ENCODE results near the gene NMNAT3.
"Not testable (repeated sequence)": the region's sequence is repeated elsewhere in the genome, so short reads cannot be mapped to it uniquely, and the experiment has no call there.

Gene NMNAT3

GRCh38 chr3:139586420-139587017, 91.3 kb downstream of the NMNAT3 start:
- ATAC-seq = no peak
- TF ChIP-seq ESRRG (CRISPR knock-in tag; IDR thresholded peaks at IDR 0.05) (no peak), CSDC2 (CRISPR knock-in tag; IDR thresholded peaks at IDR 0.05) (no peak), ISL1 (CRISPR knock-in tag; IDR thresholded peaks at IDR 0.05) (no peak), TCF4 (CRISPR knock-in tag; IDR thresholded peaks at IDR 0.05; ENCODE audit: borderline replicate concordance) (no peak), OSR1 (CRISPR knock-in tag; IDR thresholded peaks at IDR 0.05) (no peak), TSHZ2 (CRISPR knock-in tag; IDR thresholded peaks at IDR 0.05) (no peak), POU6F1 (CRISPR knock-in tag; IDR thresholded peaks at IDR 0.05; ENCODE audit: borderline replicate concordance, low read depth) (no peak)

- no peak for ATAC-seq
- no peak for TF ChIP-seq RARB (CRISPR knock-in tag; IDR thresholded peaks at IDR 0.05)
- TF ChIP-seq ZNF8 (CRISPR knock-in tag; IDR thresholded peaks at IDR 0.05) = no peak
- no peak for TF ChIP-seq ZNF565 (CRISPR knock-in tag; conservative IDR thresholded peaks at IDR 0.05; ENCODE audit: low read depth)
- TF ChIP-seq PPARA (CRISPR knock-in tag; IDR thresholded peaks at IDR 0.05; ENCODE audit: borderline replicate concordance) = no peak
- TF ChIP-seq ISL1 (CRISPR knock-in tag; IDR thresholded peaks at IDR 0.05) = no peak
- TF ChIP-seq CSDC2 (CRISPR knock-in tag; IDR thresholded peaks at IDR 0.05) = no peak
Measured at GRCh38 chr3:139585820-139586219, 92.0 kb downstream of the NMNAT3 start.

DNA sequence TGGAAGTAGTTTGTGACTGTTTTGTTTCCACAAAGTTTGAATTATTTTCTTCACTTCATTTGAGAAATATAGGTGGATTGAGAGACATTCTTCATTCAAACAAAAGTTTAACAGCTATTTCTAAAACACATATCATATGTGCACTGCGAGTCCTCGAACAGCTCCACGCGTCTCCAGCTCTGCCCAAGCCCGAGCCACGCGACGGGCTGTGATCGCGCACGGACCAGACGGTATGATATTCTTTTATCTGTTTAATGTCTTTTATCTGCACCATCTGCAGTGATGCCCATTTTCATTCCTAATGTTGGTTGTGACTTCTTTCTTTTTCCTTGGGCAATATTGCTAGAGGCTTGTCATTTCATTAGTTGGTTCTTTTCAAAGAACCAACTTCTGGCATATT, 94.1 kb downstream of the NMNAT3 start:
- not testable (repeated sequence) for ATAC-seq

DNA sequence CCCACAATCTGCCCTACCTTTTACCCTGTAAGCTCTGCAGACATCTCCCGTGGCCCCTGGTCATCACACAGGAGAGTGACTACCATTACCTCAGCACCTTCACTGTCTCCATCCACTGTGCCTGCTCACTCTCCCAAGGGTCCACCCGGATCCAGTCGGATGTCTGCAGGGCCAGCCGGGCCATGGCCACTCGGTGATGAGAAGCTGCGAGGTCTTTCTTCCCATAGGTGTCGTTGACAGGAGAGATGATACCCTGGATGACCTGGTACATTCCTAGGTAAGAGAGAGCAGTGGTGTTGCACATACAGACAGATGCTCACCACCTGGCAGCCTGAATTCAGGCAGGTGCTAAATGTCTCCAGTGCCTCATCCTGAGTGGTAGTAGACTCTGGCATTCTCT, 99.0 kb downstream of the NMNAT3 start:
- no peak for ATAC-seq
- TF ChIP-seq CREB5 (CRISPR knock-in tag; IDR thresholded peaks at IDR 0.05; ENCODE audit: low read depth) (no peak), TSHZ2 (CRISPR knock-in tag; IDR thresholded peaks at IDR 0.05) (no peak)
- TF ChIP-seq, protein P1, sequence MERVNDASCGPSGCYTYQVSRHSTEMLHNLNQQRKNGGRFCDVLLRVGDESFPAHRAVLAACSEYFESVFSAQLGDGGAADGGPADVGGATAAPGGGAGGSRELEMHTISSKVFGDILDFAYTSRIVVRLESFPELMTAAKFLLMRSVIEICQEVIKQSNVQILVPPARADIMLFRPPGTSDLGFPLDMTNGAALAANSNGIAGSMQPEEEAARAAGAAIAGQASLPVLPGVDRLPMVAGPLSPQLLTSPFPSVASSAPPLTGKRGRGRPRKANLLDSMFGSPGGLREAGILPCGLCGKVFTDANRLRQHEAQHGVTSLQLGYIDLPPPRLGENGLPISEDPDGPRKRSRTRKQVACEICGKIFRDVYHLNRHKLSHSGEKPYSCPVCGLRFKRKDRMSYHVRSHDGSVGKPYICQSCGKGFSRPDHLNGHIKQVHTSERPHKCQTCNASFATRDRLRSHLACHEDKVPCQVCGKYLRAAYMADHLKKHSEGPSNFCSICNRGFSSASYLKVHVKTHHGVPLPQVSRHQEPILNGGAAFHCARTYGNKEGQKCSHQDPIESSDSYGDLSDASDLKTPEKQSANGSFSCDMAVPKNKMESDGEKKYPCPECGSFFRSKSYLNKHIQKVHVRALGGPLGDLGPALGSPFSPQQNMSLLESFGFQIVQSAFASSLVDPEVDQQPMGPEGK (CRISPR knock-in tag; IDR thresholded peaks at IDR 0.05; ENCODE audit: borderline replicate concordance) = no peak

- ATAC-seq = no peak
- TF ChIP-seq TCF4 (CRISPR knock-in tag; IDR thresholded peaks at IDR 0.05; ENCODE audit: borderline replicate concordance) (no peak), POU6F1 (CRISPR knock-in tag; IDR thresholded peaks at IDR 0.05; ENCODE audit: borderline replicate concordance, low read depth) (no peak), ZNF565 (CRISPR knock-in tag; conservative IDR thresholded peaks at IDR 0.05; ENCODE audit: low read depth) (no peak), ZFP3 (CRISPR knock-in tag; IDR thresholded peaks at IDR 0.05) (no peak), RARB (CRISPR knock-in tag; IDR thresholded peaks at IDR 0.05) (no peak), CREB5 (CRISPR knock-in tag; IDR thresholded peaks at IDR 0.05; ENCODE audit: low read depth) (no peak), ZFP30 (CRISPR knock-in tag; IDR thresholded peaks at IDR 0.05) (no peak), ZNF8 (CRISPR knock-in tag; IDR thresholded peaks at IDR 0.05) (no peak), GLIS3 (CRISPR knock-in tag; IDR thresholded peaks at IDR 0.05) (no peak), SNAI2 (CRISPR knock-in tag; IDR thresholded peaks at IDR 0.05) (no peak), ISL1 (CRISPR knock-in tag; IDR thresholded peaks at IDR 0.05) (no peak)
- TF ChIP-seq, protein P1 (CRISPR knock-in tag; IDR thresholded peaks at IDR 0.05; ENCODE audit: borderline replicate concordance) = no peak
Measured at GRCh38 chr3:139577909-139578308, 99.9 kb downstream of the NMNAT3 start.

Measured in SK-N-SH treated with all-trans-retinoic acid at 6 μM for 48 hours (cell line).